HL-60 (cell line): ENCODE results near the gene REEP3.

Source experiments
- DNase-seq, 2 experiments: peaks; one replicate each; pipeline ENCODE4 v3.0.0-alpha.2; 2010 to 2020; ENCODE audit warnings: low read depth in 1 of 2, low spot score in 1 of 2
- H3K27ac ChIP-seq: fragments of 250-450 bp; sonication (Bioruptor Pico); replicated peaks from 2 replicates; pipeline ENCODE4 v1.5.1; 2020; ENCODE audit warnings: mild to moderate bottlenecking, moderate library complexity
- H3K27me3 ChIP-seq: fragments of 250-450 bp; sonication (Bioruptor Pico); 2 replicates; pipeline ENCODE4 v1.5.1; 2021; ENCODE audit warnings: mild to moderate bottlenecking, moderate library complexity; ENCODE audit not compliant: insufficient read depth, poor library complexity, severe bottlenecking
- H3K4me3 ChIP-seq: replicated peaks from 2 replicates; pipeline ENCODE4 v1.5.1; 2011; ENCODE audit warnings: mild to moderate bottlenecking, control low read depth, low read length; ENCODE audit not compliant: insufficient read depth
- GABPA ChIP-seq: IDR thresholded peaks from 2 replicates; pipeline ENCODE4 v1.6.1; 2012; ENCODE audit warnings: low read depth
- POLR2AphosphoS5 ChIP-seq: IDR thresholded peaks from 2 replicates; pipeline ENCODE4 v1.6.1; 2012; ENCODE audit warnings: low read depth
- SPI1 ChIP-seq: IDR thresholded peaks from 2 replicates; pipeline ENCODE4 v1.6.1; 2012; ENCODE audit warnings: low read depth, mild to moderate bottlenecking, borderline replicate concordance
- TF ChIP-seq, protein P1 (sequence below): IDR thresholded peaks from one replicate; pipeline ENCODE4 v1.5.1; 2011; ENCODE audit warnings: low read length, control low read depth, inconsistent platforms; ENCODE audit not compliant: insufficient read depth
- TF ChIP-seq, protein P2 (sequence below): IDR thresholded peaks from 2 replicates; pipeline ENCODE4 v1.6.1; 2012; ENCODE audit warnings: low read depth; ENCODE audit not compliant: insufficient replicate concordance

REEP3 gene

DNA sequence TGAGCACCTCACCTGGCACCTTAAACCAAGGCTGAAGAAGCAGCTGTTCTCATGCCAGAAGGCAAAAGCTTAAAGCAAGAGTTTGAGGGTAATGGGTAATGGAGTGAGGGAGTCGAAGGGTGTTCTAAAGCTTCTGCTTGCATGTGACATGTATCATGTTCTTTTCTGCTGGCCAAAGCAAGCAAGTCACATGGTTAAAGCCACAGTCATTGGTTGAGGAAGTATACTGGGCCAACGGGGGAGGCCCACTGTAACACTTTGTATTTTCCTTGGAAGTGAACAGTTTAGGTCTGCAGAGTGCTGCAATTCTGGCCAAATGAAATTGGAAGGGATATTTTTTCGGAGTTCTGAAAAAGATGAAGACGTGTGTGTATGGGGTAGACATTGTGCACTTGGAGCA, 75.7 kb downstream of the REEP3 start:
- H3K27me3 ChIP-seq: no peaks in the 10 kb centered on the region
- peak in 1 of 2 experiments; percentile 8 for DNase-seq
- no peak overlapping the region for H3K4me3 ChIP-seq
- TF ChIP-seq, protein P1, sequence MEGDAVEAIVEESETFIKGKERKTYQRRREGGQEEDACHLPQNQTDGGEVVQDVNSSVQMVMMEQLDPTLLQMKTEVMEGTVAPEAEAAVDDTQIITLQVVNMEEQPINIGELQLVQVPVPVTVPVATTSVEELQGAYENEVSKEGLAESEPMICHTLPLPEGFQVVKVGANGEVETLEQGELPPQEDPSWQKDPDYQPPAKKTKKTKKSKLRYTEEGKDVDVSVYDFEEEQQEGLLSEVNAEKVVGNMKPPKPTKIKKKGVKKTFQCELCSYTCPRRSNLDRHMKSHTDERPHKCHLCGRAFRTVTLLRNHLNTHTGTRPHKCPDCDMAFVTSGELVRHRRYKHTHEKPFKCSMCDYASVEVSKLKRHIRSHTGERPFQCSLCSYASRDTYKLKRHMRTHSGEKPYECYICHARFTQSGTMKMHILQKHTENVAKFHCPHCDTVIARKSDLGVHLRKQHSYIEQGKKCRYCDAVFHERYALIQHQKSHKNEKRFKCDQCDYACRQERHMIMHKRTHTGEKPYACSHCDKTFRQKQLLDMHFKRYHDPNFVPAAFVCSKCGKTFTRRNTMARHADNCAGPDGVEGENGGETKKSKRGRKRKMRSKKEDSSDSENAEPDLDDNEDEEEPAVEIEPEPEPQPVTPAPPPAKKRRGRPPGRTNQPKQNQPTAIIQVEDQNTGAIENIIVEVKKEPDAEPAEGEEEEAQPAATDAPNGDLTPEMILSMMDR: no peak
- TF ChIP-seq POLR2AphosphoS5 (no peak), SPI1 (no peak), GABPA (no peak)
- no peak overlapping the region for H3K27ac ChIP-seq

DNA sequence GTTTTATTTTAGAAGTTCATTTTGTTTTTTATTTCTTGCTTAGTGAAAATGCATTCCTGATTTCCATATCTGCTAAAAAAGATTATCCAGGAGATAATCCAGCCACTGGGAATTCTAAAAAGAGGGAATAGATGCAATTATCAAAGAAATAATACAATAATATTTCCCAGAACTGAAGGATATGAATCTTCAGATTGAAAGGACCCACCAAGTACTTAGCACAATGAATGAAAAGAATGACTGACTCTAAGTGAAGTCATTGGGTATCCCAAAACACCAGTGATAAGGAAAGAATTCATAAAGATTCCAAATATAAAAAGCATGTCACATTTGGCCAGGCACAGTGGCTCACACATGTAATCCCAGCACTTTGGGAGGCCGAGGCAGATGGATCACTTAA, 79.3 kb downstream of the REEP3 start:
- no peak for DNase-seq
- Histone ChIP-seq H3K27ac (no peak overlapping the region), H3K4me3 (no peak overlapping the region), H3K27me3 (no peaks in the 10 kb centered on the region)
- TF ChIP-seq GABPA (no peak), SPI1 (no peak), POLR2AphosphoS5 (no peak)
- TF ChIP-seq, protein P1: no peak
- TF ChIP-seq, protein P2, sequence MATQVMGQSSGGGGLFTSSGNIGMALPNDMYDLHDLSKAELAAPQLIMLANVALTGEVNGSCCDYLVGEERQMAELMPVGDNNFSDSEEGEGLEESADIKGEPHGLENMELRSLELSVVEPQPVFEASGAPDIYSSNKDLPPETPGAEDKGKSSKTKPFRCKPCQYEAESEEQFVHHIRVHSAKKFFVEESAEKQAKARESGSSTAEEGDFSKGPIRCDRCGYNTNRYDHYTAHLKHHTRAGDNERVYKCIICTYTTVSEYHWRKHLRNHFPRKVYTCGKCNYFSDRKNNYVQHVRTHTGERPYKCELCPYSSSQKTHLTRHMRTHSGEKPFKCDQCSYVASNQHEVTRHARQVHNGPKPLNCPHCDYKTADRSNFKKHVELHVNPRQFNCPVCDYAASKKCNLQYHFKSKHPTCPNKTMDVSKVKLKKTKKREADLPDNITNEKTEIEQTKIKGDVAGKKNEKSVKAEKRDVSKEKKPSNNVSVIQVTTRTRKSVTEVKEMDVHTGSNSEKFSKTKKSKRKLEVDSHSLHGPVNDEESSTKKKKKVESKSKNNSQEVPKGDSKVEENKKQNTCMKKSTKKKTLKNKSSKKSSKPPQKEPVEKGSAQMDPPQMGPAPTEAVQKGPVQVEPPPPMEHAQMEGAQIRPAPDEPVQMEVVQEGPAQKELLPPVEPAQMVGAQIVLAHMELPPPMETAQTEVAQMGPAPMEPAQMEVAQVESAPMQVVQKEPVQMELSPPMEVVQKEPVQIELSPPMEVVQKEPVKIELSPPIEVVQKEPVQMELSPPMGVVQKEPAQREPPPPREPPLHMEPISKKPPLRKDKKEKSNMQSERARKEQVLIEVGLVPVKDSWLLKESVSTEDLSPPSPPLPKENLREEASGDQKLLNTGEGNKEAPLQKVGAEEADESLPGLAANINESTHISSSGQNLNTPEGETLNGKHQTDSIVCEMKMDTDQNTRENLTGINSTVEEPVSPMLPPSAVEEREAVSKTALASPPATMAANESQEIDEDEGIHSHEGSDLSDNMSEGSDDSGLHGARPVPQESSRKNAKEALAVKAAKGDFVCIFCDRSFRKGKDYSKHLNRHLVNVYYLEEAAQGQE: no peak

DNA sequence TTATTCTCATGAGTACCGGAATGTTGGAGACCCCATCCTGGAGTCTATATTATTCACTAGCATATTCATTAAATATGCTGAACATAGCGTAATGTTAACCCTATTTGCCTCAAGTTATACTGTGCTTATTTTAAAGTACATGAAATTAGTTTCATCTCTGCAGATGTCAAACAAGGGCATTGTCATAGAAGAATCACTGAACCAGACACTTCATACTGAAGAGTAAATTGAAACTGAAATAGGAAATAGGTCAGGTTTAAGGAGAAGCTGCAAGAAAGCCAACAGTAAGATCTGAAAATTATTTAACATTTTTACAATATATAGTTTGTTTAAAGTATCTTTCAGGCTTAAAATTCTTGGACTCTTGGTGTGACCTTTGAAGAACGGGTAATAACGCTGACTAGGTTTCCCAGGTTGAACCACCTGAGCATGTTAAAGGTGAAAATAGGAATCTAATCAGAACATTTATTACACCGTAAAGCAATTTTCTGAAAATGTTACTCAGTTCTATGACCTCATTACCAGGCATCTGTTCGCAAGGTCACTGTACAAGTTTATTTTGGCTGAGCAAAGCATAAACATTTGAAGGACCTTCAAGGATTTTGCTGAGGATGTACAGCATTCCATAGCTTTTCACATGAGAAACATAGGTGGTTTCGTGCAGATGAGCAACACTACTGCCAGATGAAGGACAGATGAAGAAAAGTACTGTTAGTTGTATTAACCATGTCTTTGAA, 82.7 kb downstream of the REEP3 start:
- Histone ChIP-seq H3K27ac (no peak overlapping the region), H3K27me3 (no peaks in the 10 kb centered on the region), H3K4me3 (no peak overlapping the region)
- TF ChIP-seq, protein P2: no peak
- TF ChIP-seq GABPA: no peak
- TF ChIP-seq SPI1: no peak
- TF ChIP-seq, protein P1: no peak
- no peak for TF ChIP-seq POLR2AphosphoS5
- DNase-seq: no peak
